Bronchial epithelial cell (primary cell): Measurements from ENCODE around the gene SOX2. TPM values are rescaled to one million over a fixed set of nuclear protein-coding genes. Genes with fewer than 3 reads are reported as not detected.
A peak's percentile ranks its signal among the peaks of the same experiment; 100 is the strongest.

ENCODE experiments used
- DNase-seq: peaks from one replicate; pipeline ENCODE4 v3.0.0-alpha.2; 2010; ENCODE audit warnings: low read depth
- FAIRE-seq: peaks from 2 replicates; lab custom pipeline; 2011; peaks lifted over from hg19 to GRCh38; lab: Jason Lieb, UNC
- H3K27me3 ChIP-seq: 2 replicates; pipeline ENCODE4 v1.5.1; 2011; ENCODE audit warnings: low read length; ENCODE audit not compliant: control insufficient read depth, insufficient read depth
- H3K36me3 ChIP-seq: 2 replicates; pipeline ENCODE4 v1.5.1; 2011; ENCODE audit warnings: low read length; ENCODE audit not compliant: control insufficient read depth, insufficient read depth
- H3K4me3 ChIP-seq: 2 replicates; pipeline ENCODE4 v1.5.1; 2011; ENCODE audit warnings: mild to moderate bottlenecking, low read depth, low read length, control low read depth
- total RNA-seq: library from RNA; depleted of rRNA; stranded (reverse); fragments of >200 nt; gene quantifications from 2 replicates; pipeline ENCODE4 v1.2.1, GENCODE V29; 2014
- TF ChIP-seq, protein P1 (sequence below): IDR thresholded peaks from 2 replicates; pipeline ENCODE4 v1.5.1; 2011; ENCODE audit warnings: mild to moderate bottlenecking, moderate library complexity, low read length, control low read depth, inconsistent platforms; ENCODE audit not compliant: insufficient read depth, severe bottlenecking

The SOX2 gene
- total RNA-seq, 1 donor from 2014 or later: 4.5 TPM

- Histone ChIP-seq H3K36me3 (no peaks in the 10 kb centered on the region), H3K27me3 (no peaks in the 10 kb centered on the region), H3K4me3 (peak overlapping the region; percentile 17)
- peak; percentile 57 for DNase-seq
- TF ChIP-seq, protein P1, sequence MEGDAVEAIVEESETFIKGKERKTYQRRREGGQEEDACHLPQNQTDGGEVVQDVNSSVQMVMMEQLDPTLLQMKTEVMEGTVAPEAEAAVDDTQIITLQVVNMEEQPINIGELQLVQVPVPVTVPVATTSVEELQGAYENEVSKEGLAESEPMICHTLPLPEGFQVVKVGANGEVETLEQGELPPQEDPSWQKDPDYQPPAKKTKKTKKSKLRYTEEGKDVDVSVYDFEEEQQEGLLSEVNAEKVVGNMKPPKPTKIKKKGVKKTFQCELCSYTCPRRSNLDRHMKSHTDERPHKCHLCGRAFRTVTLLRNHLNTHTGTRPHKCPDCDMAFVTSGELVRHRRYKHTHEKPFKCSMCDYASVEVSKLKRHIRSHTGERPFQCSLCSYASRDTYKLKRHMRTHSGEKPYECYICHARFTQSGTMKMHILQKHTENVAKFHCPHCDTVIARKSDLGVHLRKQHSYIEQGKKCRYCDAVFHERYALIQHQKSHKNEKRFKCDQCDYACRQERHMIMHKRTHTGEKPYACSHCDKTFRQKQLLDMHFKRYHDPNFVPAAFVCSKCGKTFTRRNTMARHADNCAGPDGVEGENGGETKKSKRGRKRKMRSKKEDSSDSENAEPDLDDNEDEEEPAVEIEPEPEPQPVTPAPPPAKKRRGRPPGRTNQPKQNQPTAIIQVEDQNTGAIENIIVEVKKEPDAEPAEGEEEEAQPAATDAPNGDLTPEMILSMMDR: peak; percentile 63
- no peak for FAIRE-seq
Measured at GRCh38 chr3:181709537-181710279, 2.0 kb upstream of the SOX2 start.

GRCh38 chr3:181710345-181711291, 1.1 kb upstream of the SOX2 start:
- FAIRE-seq: no peak
- H3K36me3 ChIP-seq: no peaks in the 10 kb centered on the region
- no peak for DNase-seq
- H3K4me3 ChIP-seq: peak overlapping the region; percentile 85
- H3K27me3 ChIP-seq: no peaks in the 10 kb centered on the region
- TF ChIP-seq, protein P1: no peak

GRCh38 chr3:181712226-181712552, 464 bp downstream of the SOX2 start:
- no peaks in the 10 kb centered on the region for H3K36me3 ChIP-seq
- H3K27me3 ChIP-seq: no peaks in the 10 kb centered on the region
- TF ChIP-seq, protein P1: no peak
- no peak for FAIRE-seq
- DNase-seq: no peak
- peak overlapping the region; percentile 85 for H3K4me3 ChIP-seq

DNA sequence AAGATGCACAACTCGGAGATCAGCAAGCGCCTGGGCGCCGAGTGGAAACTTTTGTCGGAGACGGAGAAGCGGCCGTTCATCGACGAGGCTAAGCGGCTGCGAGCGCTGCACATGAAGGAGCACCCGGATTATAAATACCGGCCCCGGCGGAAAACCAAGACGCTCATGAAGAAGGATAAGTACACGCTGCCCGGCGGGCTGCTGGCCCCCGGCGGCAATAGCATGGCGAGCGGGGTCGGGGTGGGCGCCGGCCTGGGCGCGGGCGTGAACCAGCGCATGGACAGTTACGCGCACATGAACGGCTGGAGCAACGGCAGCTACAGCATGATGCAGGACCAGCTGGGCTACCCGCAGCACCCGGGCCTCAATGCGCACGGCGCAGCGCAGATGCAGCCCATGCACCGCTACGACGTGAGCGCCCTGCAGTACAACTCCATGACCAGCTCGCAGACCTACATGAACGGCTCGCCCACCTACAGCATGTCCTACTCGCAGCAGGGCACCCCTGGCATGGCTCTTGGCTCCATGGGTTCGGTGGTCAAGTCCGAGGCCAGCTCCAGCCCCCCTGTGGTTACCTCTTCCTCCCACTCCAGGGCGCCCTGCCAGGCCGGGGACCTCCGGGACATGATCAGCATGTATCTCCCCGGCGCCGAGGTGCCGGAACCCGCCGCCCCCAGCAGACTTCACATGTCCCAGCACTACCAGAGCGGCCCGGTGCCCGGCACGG, 991 bp downstream of the SOX2 start:
- DNase-seq (peak; percentile 42), FAIRE-seq (no peak)
- H3K27me3 ChIP-seq: no peaks in the 10 kb centered on the region
- TF ChIP-seq, protein P1: no peak
- peak overlapping the region; percentile 85 for H3K4me3 ChIP-seq
- H3K36me3 ChIP-seq: no peaks in the 10 kb centered on the region

- no peak for FAIRE-seq
- H3K27me3 ChIP-seq: no peaks in the 10 kb centered on the region
- H3K36me3 ChIP-seq: no peaks in the 10 kb centered on the region
- TF ChIP-seq, protein P1: no peak
- peak overlapping the region; percentile 85 for H3K4me3 ChIP-seq
- DNase-seq: peak; percentile 17
Measured at GRCh38 chr3:181713280-181713647, 1.5 kb downstream of the SOX2 start.
